H1 (cell line): ENCODE data around the gene R3HDM1. TPM values are rescaled to one million over a fixed set of nuclear protein-coding genes. Genes with fewer than 3 reads are reported as not detected.

Experiments
- CTCF ChIA-PET: fragments of 300-600 bp; sonication (Branson Sonifier 250); formaldehyde crosslinking; loops from one replicate; lab custom pipeline; 2021; ENCODE audit not compliant: partially characterized antibody; lab: Charles Lee
- POLR2A ChIA-PET: fragments of 300-600 bp; sonication (Branson Sonifier 250); formaldehyde crosslinking; loops from one replicate; lab custom pipeline; 2021; ENCODE audit warnings: inconsistent platforms; ENCODE audit not compliant: partially characterized antibody; lab: Charles Lee
- DNase-seq, 2 experiments: peaks; one replicate each; pipeline versions ENCODE4 v3.0.0 to v3.0.0-alpha.2; 2010 to 2022; ENCODE audit warnings: low spot score in 2 of 2, low read depth in 1 of 2, mixed read lengths in 1 of 2
- FAIRE-seq: peaks from 2 replicates; lab custom pipeline; 2011; peaks lifted over from hg19 to GRCh38; lab: Jason Lieb, UNC
- H2AFZ ChIP-seq: 2 replicates; pipeline ENCODE4 v1.8.1; 2012; ENCODE audit warnings: low read length, inconsistent platforms
- H2AK5ac ChIP-seq: 2 replicates; pipeline ENCODE4 v1.6.1; 2013; ENCODE audit warnings: low read depth, low read length
- H2BK120ac ChIP-seq: replicated peaks from 2 replicates; pipeline ENCODE3; 2013; ENCODE audit warnings: low read depth, low read length, inconsistent platforms
- H2BK12ac ChIP-seq: 2 replicates; pipeline ENCODE4 v1.6.1; 2013; ENCODE audit warnings: low read depth, low read length
- H2BK15ac ChIP-seq: 2 replicates; pipeline ENCODE4 v1.6.1; 2013; ENCODE audit warnings: low read length
- H2BK20ac ChIP-seq: 2 replicates; pipeline ENCODE4 v1.6.1; 2013; ENCODE audit warnings: low read length
- H2BK5ac ChIP-seq: 2 replicates; pipeline ENCODE4 v1.6.1; 2013; ENCODE audit warnings: low read depth, low read length
- H3K14ac ChIP-seq: 2 replicates; pipeline ENCODE4 v1.6.1; 2013; ENCODE audit warnings: inconsistent platforms; ENCODE audit not compliant: insufficient read length
- H3K18ac ChIP-seq: 2 replicates; pipeline ENCODE4 v1.6.1; 2013; ENCODE audit warnings: low read length; ENCODE audit errors: extremely low read depth
- H3K23ac ChIP-seq: 2 replicates; pipeline ENCODE4 v1.6.1; 2013; ENCODE audit warnings: inconsistent platforms; ENCODE audit not compliant: insufficient read length
- H3K23me2 ChIP-seq: 2 replicates; pipeline ENCODE4 v1.6.1; 2013; ENCODE audit warnings: low read depth, low read length
- H3K27ac ChIP-seq: 2 replicates; pipeline ENCODE4 v1.6.1; 2011; ENCODE audit warnings: low read depth, low read length, inconsistent platforms
- H3K27me3 ChIP-seq, 4 experiments: replicated peaks in 1 of 4; 1 replicate in 1 of 4; 2 replicates in 3 of 4; pipeline versions ENCODE4 v1.6.1 to v1.8.1; 2011 to 2013; ENCODE audit warnings: low read length in 3 of 4, mild to moderate bottlenecking in 3 of 4, inconsistent platforms in 2 of 4, mixed read lengths in 2 of 4, moderate library complexity in 1 of 4; ENCODE audit not compliant: control insufficient read depth in 3 of 4, insufficient read depth in 3 of 4; ENCODE audit errors: extremely low read depth in 1 of 4
- H3K36me3 ChIP-seq, 4 experiments: 2 replicates each; pipeline versions ENCODE4 v1.6.1 to v1.8.1; 2011 to 2013; ENCODE audit warnings: mild to moderate bottlenecking in 4 of 4, low read length in 3 of 4, moderate library complexity in 2 of 4, control low read depth in 1 of 4, inconsistent platforms in 1 of 4; ENCODE audit not compliant: insufficient read depth in 4 of 4, control insufficient read depth in 2 of 4
- H3K4ac ChIP-seq: replicated peaks from 2 replicates; pipeline ENCODE3; 2013; ENCODE audit warnings: low read length, low read depth, mixed read lengths, inconsistent platforms; ENCODE audit not compliant: insufficient read length
- H3K4me1 ChIP-seq, 4 experiments: replicated peaks in 1 of 4; 1 replicate in 1 of 4; 2 replicates in 3 of 4; pipeline versions ENCODE4 v1.6.1 to v1.8.1; 2011 to 2013; ENCODE audit warnings: low read length in 3 of 4, inconsistent platforms in 2 of 4, mixed read lengths in 1 of 4; ENCODE audit not compliant: insufficient read depth in 4 of 4, control insufficient read depth in 3 of 4
- H3K4me2 ChIP-seq, 2 experiments: 2 replicates each; pipeline versions ENCODE4 v1.6.1 to v1.8.1; 2011 to 2013; ENCODE audit warnings: low read depth in 2 of 2, low read length in 2 of 2, control low read depth in 1 of 2, inconsistent platforms in 1 of 2, mild to moderate bottlenecking in 1 of 2; ENCODE audit not compliant: insufficient read depth in 1 of 2
- H3K4me3 ChIP-seq, 4 experiments: fragments of 200-600, 300-600 bp in 1 of 4; sonication (generic), shearing (Covaris generic), sonication (Bioruptor Twin) in 1 of 4; 2 replicates each; pipeline versions ENCODE4 v1.5.1 to v1.8.1; 2011 to 2016; ENCODE audit warnings: low read length in 4 of 4, low read depth in 3 of 4, control low read depth in 2 of 4, inconsistent platforms in 2 of 4, mild to moderate bottlenecking in 2 of 4, mixed read lengths in 1 of 4, moderate library complexity in 1 of 4; ENCODE audit not compliant: insufficient read depth in 2 of 4; ENCODE audit errors: extremely low read depth in 1 of 4
- H3K56ac ChIP-seq: replicated peaks from 2 replicates; pipeline ENCODE3; 2013; ENCODE audit warnings: low read depth, mild to moderate bottlenecking, mixed read lengths, low read length, inconsistent platforms; ENCODE audit not compliant: insufficient read length
- H3K79me1 ChIP-seq: 2 replicates; pipeline ENCODE4 v1.6.1; 2013; ENCODE audit warnings: low read depth, low read length, control low read depth
- H3K79me2 ChIP-seq, 2 experiments: 2 replicates each; pipeline versions ENCODE4 v1.6.1 to v1.8.1; 2012 to 2013; ENCODE audit warnings: low read length in 2 of 2, mild to moderate bottlenecking in 2 of 2, inconsistent platforms in 1 of 2; ENCODE audit not compliant: insufficient read depth in 2 of 2, control insufficient read depth in 1 of 2
- H3K9ac ChIP-seq, 4 experiments: replicated peaks in 1 of 4; 1 replicate in 1 of 4; 2 replicates in 3 of 4; pipeline versions ENCODE4 v1.6.1 to v1.8.1; 2011 to 2013; ENCODE audit warnings: low read depth in 3 of 4, low read length in 3 of 4, control low read depth in 2 of 4, mild to moderate bottlenecking in 2 of 4, moderate library complexity in 2 of 4, inconsistent platforms in 1 of 4; ENCODE audit errors: extremely low read depth in 1 of 4
- H3K9me3 ChIP-seq, 2 experiments: 2 replicates each; pipeline versions ENCODE4 v1.6.1 to v1.8.1; 2012 to 2013; ENCODE audit warnings: mild to moderate bottlenecking in 2 of 2, moderate library complexity in 2 of 2, control low read depth in 1 of 2, inconsistent platforms in 1 of 2, low read depth in 1 of 2, low read length in 1 of 2, mixed read lengths in 1 of 2; ENCODE audit not compliant: insufficient read depth in 2 of 2
- H4K20me1 ChIP-seq, 2 experiments: replicated peaks in 1 of 2; 2 replicates each; pipeline versions ENCODE3 to v1.8.1; 2011 to 2013; ENCODE audit warnings: inconsistent platforms in 2 of 2, low read length in 2 of 2, mild to moderate bottlenecking in 1 of 2; ENCODE audit not compliant: insufficient read depth in 2 of 2, control insufficient read depth in 1 of 2
- H4K5ac ChIP-seq: 2 replicates; pipeline ENCODE4 v1.6.1; 2013; ENCODE audit warnings: low read length, low read depth, mixed read lengths, inconsistent platforms; ENCODE audit not compliant: insufficient read length
- H4K8ac ChIP-seq: 2 replicates; pipeline ENCODE4 v1.8.0; 2013; ENCODE audit warnings: mild to moderate bottlenecking, moderate library complexity, low read length, inconsistent platforms; ENCODE audit not compliant: insufficient read depth; ENCODE audit errors: extremely low read depth
- H4K91ac ChIP-seq: replicated peaks from 2 replicates; pipeline ENCODE3; 2013; ENCODE audit warnings: low read length, mixed read lengths, inconsistent platforms; ENCODE audit not compliant: insufficient read length
- ASH2L ChIP-seq: fragments of 200-600, 300-600 bp; sonication (generic); IDR thresholded peaks from one replicate; pipeline ENCODE4 v1.7.1; 2017; ENCODE audit warnings: low read length
- CEBPB ChIP-seq: IDR thresholded peaks from 2 replicates; pipeline ENCODE4 v1.6.1; 2012; ENCODE audit warnings: low read depth, low read length
- CREB1 ChIP-seq: IDR thresholded peaks from 2 replicates; pipeline ENCODE4 v1.6.1; 2012; ENCODE audit warnings: inconsistent platforms
- EP300 ChIP-seq, 2 experiments: IDR thresholded peaks; 1 replicate in 1 of 2; 2 replicates in 1 of 2; pipeline ENCODE4 v1.6.1; 2011 to 2012; ENCODE audit warnings: low read depth in 2 of 2, low read length in 2 of 2, mild to moderate bottlenecking in 2 of 2, borderline replicate concordance in 1 of 2, inconsistent platforms in 1 of 2, moderate library complexity in 1 of 2
- PHF8 ChIP-seq: fragments of 200-600 bp; sonication (generic); conservative IDR thresholded peaks from 2 replicates; pipeline ENCODE4 v1.7.1; 2012; ENCODE audit warnings: low read depth, mild to moderate bottlenecking, inconsistent platforms, low read length, moderate library complexity
- RAD21 ChIP-seq, 2 experiments: IDR thresholded peaks in 1 of 2; conservative IDR thresholded peaks in 1 of 2; 2 replicates each; pipeline ENCODE4 v1.6.1; 2011; ENCODE audit warnings: low read depth in 2 of 2, low read length in 2 of 2, improper control_type of control experiment in 1 of 2, inconsistent platforms in 1 of 2, mild to moderate bottlenecking in 1 of 2, moderate library complexity in 1 of 2
- RFX5 ChIP-seq: IDR thresholded peaks from 2 replicates; pipeline ENCODE4 v1.6.1; 2011; ENCODE audit warnings: low read depth, low read length, improper control_type of control experiment, borderline replicate concordance
- RXRA ChIP-seq: IDR thresholded peaks from 2 replicates; pipeline ENCODE4 v1.6.1; 2011; ENCODE audit warnings: low read depth, mild to moderate bottlenecking, low read length, moderate library complexity; ENCODE audit not compliant: insufficient read depth
- SAP30 ChIP-seq: fragments of 300-600 bp; sonication (generic); IDR thresholded peaks from 2 replicates; pipeline ENCODE4 v1.7.1; 2012; ENCODE audit warnings: low read length, moderate library complexity, mild to moderate bottlenecking, inconsistent platforms; ENCODE audit not compliant: insufficient read depth, insufficient replicate concordance
- SP1 ChIP-seq: IDR thresholded peaks from 2 replicates; pipeline ENCODE4 v1.6.1; 2011; ENCODE audit warnings: low read depth, low read length
- SRF ChIP-seq: IDR thresholded peaks from 2 replicates; pipeline ENCODE4 v1.6.1; 2011; ENCODE audit warnings: mild to moderate bottlenecking, low read depth, low read length, moderate library complexity
- TAF7 ChIP-seq: optimal IDR thresholded peaks from 2 replicates; pipeline ENCODE3; 2011; ENCODE audit warnings: low read depth, mild to moderate bottlenecking, inconsistent platforms, low read length, moderate library complexity, borderline replicate concordance
- WGBS, 2 experiments: shearing (Covaris generic) in 1 of 2; methylation state at CpG; one replicate each; pipeline versions ENCODE4 v1.1.6 to v1.1.7; 2013 to 2015; ENCODE audit warnings: low lambda C conversion rate in 2 of 2, mixed read lengths in 2 of 2, inconsistent platforms in 1 of 2, low coverage in 1 of 2, missing lambda C conversion rate in 1 of 2; ENCODE audit not compliant: insufficient replicate concordance in 2 of 2, insufficient coverage in 1 of 2, insufficient read length in 1 of 2; ENCODE audit errors: extremely low coverage in 1 of 2, missing lambda C conversion rate in 1 of 2; 5-methylcytosine and 5-hydroxymethylcytosine counted together
- polyA plus RNA-seq, 7 experiments: library from polyadenylated mRNA; depleted of rRNA in 3 of 7; stranded (reverse) in 5 of 7; unstranded in 2 of 7; fragments of >200 nt in 5 of 7; fragments of 200-250 nt in 2 of 7; gene quantifications; 1 replicate in 5 of 7; 2 replicates in 1 of 7; 4 replicates in 1 of 7; pipeline versions ENCODE4 v1.2.1 to v1.2.3, GENCODE V29; 2011 to 2013; ENCODE audit warnings: missing spikeins in 2 of 7, mixed read lengths in 2 of 7
- total RNA-seq: library from RNA; stranded (reverse); fragmentation: NEBNext Ultra II Directional; extraction: Animal tissue kit (Norgen Biotek cat#: 25700); gene quantifications from 2 replicates; pipeline ENCODE4 v1.2.1, GENCODE V29; 2021

R3HDM1 gene
- total and polyA plus RNA-seq, 2 of the 8 experiments (the other 6 are each of a cell fraction or from before 2014, with no cell fraction given) = 77.7 to 120 TPM

- H4K8ac ChIP-seq = no peak overlapping the region
- ChIA-PET POLR2A (no interaction called here), CTCF (no interaction called here)
- H2BK5ac ChIP-seq = no peak overlapping the region
- H3K36me3 ChIP-seq = peaks cover 0 to 9% (median 2%) of the 10 kb centered on the region in 4 experiments; a peak in 3 of 8 replicates
- no peak overlapping the region for H3K4me3 ChIP-seq
- no peak overlapping the region for H3K23ac ChIP-seq
- no peak for FAIRE-seq
- H3K56ac ChIP-seq = no peak overlapping the region
- H3K18ac ChIP-seq = no peak overlapping the region
- no peaks in the 10 kb centered on the region for H3K79me1 ChIP-seq
- no peak overlapping the region for H3K9ac ChIP-seq
- H2AFZ ChIP-seq = no peak overlapping the region
- H3K14ac ChIP-seq = no peak overlapping the region
- WGBS, 2 experiments = 91% methylated on average over 5 of the region's 5 CpGs; no CpG with 5 or more reads in 1 of the 2 experiments
- H3K27ac ChIP-seq = no peak overlapping the region
- no peak overlapping the region for H2BK15ac ChIP-seq
- H3K4me1 ChIP-seq = no peaks in the 10 kb centered on the region
- 0 out of 4 replicates have a peak, but pooled peaks cover 0 to 3% of the 10 kb centered on the region in 2 experiments for H3K79me2 ChIP-seq
- H3K9me3 ChIP-seq = peaks cover 11 to 18% of the 10 kb centered on the region in 2 experiments; a peak in 2 of 4 replicates
- H2BK120ac ChIP-seq = no peak overlapping the region
- H3K4me2 ChIP-seq = no peak overlapping the region
- no peak overlapping the region for H4K91ac ChIP-seq
- H3K4ac ChIP-seq = no peak overlapping the region
- no peaks in the 10 kb centered on the region for H3K23me2 ChIP-seq
- H3K27me3 ChIP-seq = no peaks in the 10 kb centered on the region
- H4K5ac ChIP-seq = no peak overlapping the region
- H2AK5ac ChIP-seq = no peak overlapping the region
- H2BK20ac ChIP-seq = no peak overlapping the region
- no peak for DNase-seq
- no peak overlapping the region for H2BK12ac ChIP-seq
- no peaks in the 10 kb centered on the region for H4K20me1 ChIP-seq
- TF ChIP-seq PHF8 (no peak), SP1 (no peak), CEBPB (no peak), RAD21 (IDR thresholded peaks at IDR 0.05 in 1 of 2, conservative IDR thresholded peaks at IDR 0.05 in 1 of 2; ENCODE audit: low read depth in 2 of 2, low read length in 2 of 2) (no peak), EP300 (IDR thresholded peaks at IDR 0.05; ENCODE audit: borderline replicate concordance in 1 of 2, low read depth in 2 of 2, low read length in 2 of 2) (no peak), RFX5 (no peak), RXRA (no peak), TAF7 (no peak), ASH2L (no peak), SRF (no peak), SAP30 (no peak), CREB1 (no peak)
These were observed 20.7 kb upstream of the R3HDM1 start for GRCh38 chr2:135510577-135510976.
